Neural cell (in vitro differentiated cells): ENCODE measurements around the gene NSMF.

Experiments
- CTCF ChIP-seq: fragments of 450-650 bp; IDR thresholded peaks from 2 replicates; pipeline ENCODE4 v1.5.1; 2014; ENCODE audit warnings: antibody characterized with exemption, mild to moderate bottlenecking, moderate library complexity; ENCODE audit not compliant: poor library complexity, severe bottlenecking
- EP300 ChIP-seq: fragments of 450-650 bp; conservative IDR thresholded peaks from 2 replicates; pipeline ENCODE4 v1.6.1; 2014; ENCODE audit warnings: antibody characterized with exemption, mild to moderate bottlenecking, moderate library complexity; ENCODE audit not compliant: poor library complexity, severe bottlenecking
- EZH2 ChIP-seq: fragments of 200-600, 300-800 bp; shearing (Covaris generic), sonication (generic); IDR thresholded peaks from 2 replicates; pipeline ENCODE4 v1.6.1; 2014; ENCODE audit warnings: antibody characterized with exemption, low read length, borderline replicate concordance, mild to moderate bottlenecking; ENCODE audit not compliant: insufficient read depth, poor library complexity, severe bottlenecking

DNA sequence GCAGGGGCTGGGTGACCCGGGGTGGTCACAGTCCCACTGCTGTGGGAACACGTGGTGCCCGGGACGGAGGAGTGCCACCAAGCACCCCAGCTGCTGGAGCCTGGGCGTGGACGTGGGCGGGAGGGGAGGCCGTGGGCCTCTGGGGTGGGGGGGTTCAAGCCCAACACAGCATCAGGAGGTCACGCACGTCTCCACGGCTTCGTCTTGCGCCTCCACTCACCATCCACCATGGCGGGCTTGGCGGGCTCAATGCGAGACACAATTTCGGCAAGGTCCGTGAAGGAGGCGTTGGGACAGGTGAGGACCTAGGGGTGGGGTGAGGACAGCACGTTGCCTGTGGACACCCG lies 2.2 kb upstream of the NSMF start:
- TF ChIP-seq EP300 (no peak), CTCF (no peak), EZH2 (no peak)
